HG02885 (cell line): ENCODE measurements around the gene SH3PXD2A.
"Not testable (repeated sequence)": the region's sequence is repeated elsewhere in the genome, so short reads cannot be mapped to it uniquely, and the experiment has no call there.

Experiments used
- ATAC-seq: cut with Tn5 transposase; IDR thresholded peaks from one replicate; pipeline ENCODE4 v1.9.1; 2021; ENCODE audit warnings: mild to moderate bottlenecking; ENCODE audit not compliant: unreplicated experiment, poor library complexity

The SH3PXD2A gene

GRCh38 chr10:103776878-103777591 lies 78.3 kb downstream of the SH3PXD2A start:
- ATAC-seq = peak; percentile 60

- ATAC-seq = no peak
Measured at GRCh38 chr10:103775776-103776175, 79.6 kb downstream of the SH3PXD2A start.

- not testable (repeated sequence) for ATAC-seq
Measured at GRCh38 chr10:103772846-103773245, 82.5 kb downstream of the SH3PXD2A start.

- ATAC-seq = peak; percentile 71
Measured at GRCh38 chr10:103772096-103772845, 83.1 kb downstream of the SH3PXD2A start.

GRCh38 chr10:103770139-103770538 lies 85.2 kb downstream of the SH3PXD2A start:
- ATAC-seq = no peak

DNA sequence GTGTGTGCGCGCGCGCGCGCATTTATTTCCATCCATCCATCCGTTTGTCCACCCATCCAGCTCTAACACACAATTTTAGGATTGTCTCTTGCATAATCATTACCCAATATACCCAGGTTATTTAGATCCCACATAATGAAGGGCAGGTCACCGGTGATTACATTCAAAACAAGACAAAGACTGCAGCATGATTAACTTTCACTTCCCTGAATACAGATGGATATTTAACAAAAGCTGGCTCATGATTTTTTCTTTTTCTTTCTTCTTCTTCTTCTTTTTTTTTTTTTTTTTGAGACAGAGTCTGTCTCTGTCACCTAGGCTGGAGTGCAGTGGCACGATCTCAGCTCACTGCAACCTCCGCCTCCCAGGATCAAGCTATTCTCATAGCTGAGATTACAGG lies 86.2 kb downstream of the SH3PXD2A start:
- ATAC-seq = no peak

- no peak for ATAC-seq
Measured at GRCh38 chr10:103768345-103768744, 87.0 kb downstream of the SH3PXD2A start.

DNA sequence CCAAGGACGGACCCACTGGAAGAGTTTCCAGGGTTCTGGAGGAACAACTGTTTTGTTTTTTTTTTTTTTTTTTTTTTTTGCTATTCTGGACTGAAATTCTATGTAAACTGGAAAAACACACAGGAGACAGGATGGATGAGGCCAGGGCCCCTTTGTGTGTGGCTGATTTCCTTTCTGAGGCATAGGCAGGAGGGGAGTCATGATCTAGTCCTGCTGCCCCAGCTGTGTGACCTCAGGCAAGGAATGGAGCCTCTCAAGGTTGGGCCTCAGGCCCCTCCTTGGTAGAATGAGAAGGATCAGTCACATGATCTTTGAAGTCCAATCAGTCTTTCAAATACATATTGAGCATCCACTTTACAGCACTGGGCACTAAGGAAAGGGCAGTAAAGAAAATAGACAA lies 87.6 kb downstream of the SH3PXD2A start:
- ATAC-seq = no peak

GRCh38 chr10:103766751-103767505 lies 88.4 kb downstream of the SH3PXD2A start:
- ATAC-seq = no peak

GRCh38 chr10:103765981-103766380 lies 89.4 kb downstream of the SH3PXD2A start:
- no peak for ATAC-seq

GRCh38 chr10:103765168-103765567 lies 90.2 kb downstream of the SH3PXD2A start:
- ATAC-seq = no peak

DNA sequence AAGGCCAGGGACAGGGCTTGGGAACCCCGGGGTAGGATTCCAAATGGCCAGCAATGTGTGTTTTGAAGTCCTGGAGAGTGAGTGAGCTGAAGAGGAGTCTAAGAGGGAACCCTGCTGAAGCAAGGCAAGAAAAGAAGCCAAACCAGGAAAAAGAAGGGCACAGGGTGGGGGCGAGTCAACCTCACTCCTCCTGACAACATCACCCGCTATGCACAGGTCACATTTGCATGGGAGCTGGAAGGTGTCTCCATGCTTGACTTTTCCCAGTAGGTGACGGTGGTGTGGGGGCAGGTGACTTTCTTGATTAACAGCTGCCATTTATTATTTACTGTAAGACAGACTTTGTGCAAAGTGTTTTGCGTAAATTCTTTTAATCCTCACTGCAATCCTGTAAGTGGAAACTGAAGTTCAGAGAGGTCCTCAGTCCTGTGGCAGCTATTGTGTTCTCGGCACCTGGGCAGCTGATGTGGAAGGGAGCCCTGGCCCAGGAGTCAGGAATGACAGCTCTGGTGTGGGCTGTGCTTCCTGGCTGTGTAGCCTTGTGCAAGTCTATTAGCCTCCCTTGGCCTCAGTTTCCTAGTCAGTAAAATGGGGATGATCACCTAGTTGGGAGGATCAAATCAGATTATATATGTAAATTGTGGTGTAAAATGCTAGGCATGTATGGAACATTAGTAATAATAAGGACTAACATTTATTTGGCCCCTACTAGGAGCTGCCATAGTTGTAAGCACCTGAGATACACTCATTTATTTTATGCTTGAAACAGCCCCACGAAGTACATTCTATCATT lies 90.9 kb downstream of the SH3PXD2A start:
- no peak for ATAC-seq

DNA sequence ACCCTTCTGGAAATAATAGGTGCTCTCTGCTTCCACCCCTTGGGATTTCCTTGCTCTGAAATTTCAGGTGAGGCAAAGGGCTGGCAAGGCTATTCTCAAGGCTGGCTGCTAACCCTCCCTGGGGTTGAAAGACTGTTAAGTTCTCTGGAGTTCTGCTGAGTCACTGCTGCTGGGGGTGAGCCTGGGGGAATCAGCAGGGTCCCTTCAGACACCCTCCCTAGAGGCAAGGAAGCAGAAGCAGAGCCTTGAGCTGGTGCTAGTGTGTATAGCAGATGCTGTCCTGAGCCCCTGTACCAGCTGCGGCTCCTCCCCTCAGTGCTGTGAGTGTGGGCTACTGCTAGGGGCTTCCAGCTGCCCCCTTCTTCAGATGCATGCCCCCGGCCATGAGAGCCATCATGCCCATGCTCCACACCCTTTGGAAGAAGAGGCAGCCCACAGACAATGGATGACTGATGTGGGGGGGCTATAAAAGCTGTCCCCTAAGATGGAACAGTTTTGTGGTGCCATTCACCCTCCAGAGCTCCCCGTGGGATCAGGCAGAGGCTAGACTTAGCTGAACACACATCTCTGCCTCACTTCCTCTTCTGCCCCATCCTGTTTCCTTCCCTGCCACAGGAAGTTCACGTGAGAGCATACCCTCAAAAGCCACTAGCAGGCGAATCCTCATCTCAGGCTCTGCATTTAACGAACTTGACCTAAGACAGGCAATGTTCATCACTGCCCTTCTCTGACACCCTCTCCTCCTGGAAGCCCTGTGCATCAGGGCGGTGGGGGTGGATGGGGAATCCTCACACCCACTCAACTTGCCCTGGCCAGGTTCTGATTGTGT lies 91.8 kb downstream of the SH3PXD2A start:
- peak; percentile 42 for ATAC-seq

DNA sequence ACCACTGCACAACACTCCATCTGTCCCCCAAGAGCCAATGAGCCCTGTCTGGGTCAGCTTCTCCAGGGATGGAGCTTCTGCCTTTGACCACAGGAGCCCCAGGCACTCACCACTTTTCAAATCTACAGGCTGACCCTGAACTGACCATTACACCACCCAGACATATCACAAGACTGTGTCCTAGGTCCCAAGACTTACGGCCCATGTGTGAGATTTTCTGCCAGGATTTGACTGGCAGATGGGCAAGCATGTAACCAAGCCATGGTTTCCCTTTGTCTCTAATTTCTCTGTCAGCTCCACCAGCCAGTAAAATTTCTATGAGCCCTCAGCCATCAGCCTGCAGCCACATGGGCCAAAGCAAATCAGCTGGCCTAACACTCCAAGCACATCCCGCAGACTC lies 92.5 kb downstream of the SH3PXD2A start:
- no peak for ATAC-seq

- no peak for ATAC-seq
Measured at GRCh38 chr10:103762162-103762561, 93.2 kb downstream of the SH3PXD2A start.

DNA sequence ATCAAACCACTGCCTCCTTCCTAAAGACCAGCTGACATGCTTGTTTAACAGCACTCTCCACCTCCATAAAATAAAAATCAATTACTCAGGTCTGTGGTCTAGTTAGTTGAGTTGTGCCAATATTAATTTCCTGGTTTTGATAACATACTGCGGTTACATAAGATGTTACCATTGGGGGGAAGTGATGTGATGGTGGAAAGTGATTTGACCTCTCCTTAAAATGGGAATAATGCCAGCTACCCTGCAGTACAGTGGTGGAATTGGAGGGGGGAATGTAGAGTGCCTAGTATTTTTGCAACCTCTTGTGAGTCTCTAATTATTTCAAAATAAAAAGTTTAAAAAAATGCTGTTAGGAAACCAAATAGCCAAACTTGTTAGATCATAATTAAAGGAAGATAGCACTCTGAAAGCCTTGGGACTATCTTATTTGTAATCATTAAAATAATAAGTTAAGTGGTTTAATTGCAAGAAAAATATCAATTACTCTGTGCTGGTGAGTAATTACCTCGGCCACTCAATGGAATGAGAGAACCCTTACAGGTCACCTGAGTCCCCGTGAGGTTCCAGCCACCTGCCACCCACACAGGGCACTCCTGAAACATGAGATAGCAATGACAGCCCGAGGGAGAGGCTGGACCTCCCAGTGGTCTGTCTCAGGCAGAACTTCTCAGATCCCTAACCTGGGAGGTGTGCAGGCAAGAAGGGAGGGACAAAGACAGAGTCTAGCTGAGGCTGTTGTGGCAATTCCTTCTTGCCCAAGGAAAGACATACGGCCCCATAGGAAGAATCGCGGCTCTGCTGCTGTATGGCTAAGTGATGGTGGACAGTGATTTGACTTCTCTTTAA lies 94.1 kb downstream of the SH3PXD2A start:
- no peak for ATAC-seq

GRCh38 chr10:103760233-103760632 lies 95.1 kb downstream of the SH3PXD2A start:
- ATAC-seq = not testable (repeated sequence)

- peak; percentile 50 for ATAC-seq
Measured at GRCh38 chr10:103759100-103759781, 96.1 kb downstream of the SH3PXD2A start.
